Fibroblast of the aortic adventitia (primary cell): ENCODE measurements around the gene DSCAML1. TPM values are rescaled to one million over a fixed set of nuclear protein-coding genes. Genes with fewer than 3 reads are reported as not detected.

Source experiments
- DNase-seq: peaks from one replicate; pipeline ENCODE4 v3.0.0-alpha.2; 2010; ENCODE audit warnings: low read depth
- H3K4me3 ChIP-seq: 2 replicates; pipeline ENCODE4 v1.5.1; 2011; ENCODE audit warnings: low read depth, mild to moderate bottlenecking, control low read depth, low read length, moderate library complexity
- CTCF ChIP-seq: IDR thresholded peaks from 2 replicates; pipeline ENCODE4 v1.5.1; 2011; ENCODE audit warnings: mild to moderate bottlenecking, low read length, control low read depth, inconsistent platforms; ENCODE audit not compliant: insufficient read depth
- total RNA-seq: library from RNA; depleted of rRNA; stranded (reverse); fragments of >200 nt; gene quantifications from 2 replicates; pipeline ENCODE4 v1.2.3, GENCODE V29; 2012; ENCODE audit warnings: low replicate concordance

The DSCAML1 gene
- total RNA-seq, 1 donor, result not detected

- no peak for TF ChIP-seq CTCF
- H3K4me3 ChIP-seq, result no peak overlapping the region
- no peak for DNase-seq
Observed at GRCh38 chr11:117684111-117684510, 112.9 kb downstream of the DSCAML1 start.

GRCh38 chr11:117681438-117681837 is 115.6 kb downstream of the DSCAML1 start:
- H3K4me3 ChIP-seq, result no peak overlapping the region
- DNase-seq, result no peak
- no peak for TF ChIP-seq CTCF

- TF ChIP-seq CTCF, result no peak
- no peak for DNase-seq
Observed at GRCh38 chr11:117679461-117679860, 117.6 kb downstream of the DSCAML1 start.

GRCh38 chr11:117678658-117679406 is 118.2 kb downstream of the DSCAML1 start:
- TF ChIP-seq CTCF, result no peak
- no peak for DNase-seq
- no peak overlapping the region for H3K4me3 ChIP-seq

More at GRCh38 chr11:117679461-117679860, 117.6 kb downstream of the DSCAML1 start:
- H3K4me3 ChIP-seq, result no peak overlapping the region

GRCh38 chr11:117677729-117678310 is 119.2 kb downstream of the DSCAML1 start:
- no peak for DNase-seq
- H3K4me3 ChIP-seq, result no peak overlapping the region
- TF ChIP-seq CTCF, result no peak

- no peak overlapping the region for H3K4me3 ChIP-seq
- no peak for DNase-seq
- no peak for TF ChIP-seq CTCF
Observed at GRCh38 chr11:117676501-117676900, 120.5 kb downstream of the DSCAML1 start.
